ENCODE data around the gene CDCA4. TPM values are rescaled to one million over a fixed set of nuclear protein-coding genes. Genes with fewer than 3 reads are reported as not detected.

CDCA4 gene
- total RNA-seq, 2 experiments from 2014 or later, result 17.7 to 18.8 TPM

DNA sequence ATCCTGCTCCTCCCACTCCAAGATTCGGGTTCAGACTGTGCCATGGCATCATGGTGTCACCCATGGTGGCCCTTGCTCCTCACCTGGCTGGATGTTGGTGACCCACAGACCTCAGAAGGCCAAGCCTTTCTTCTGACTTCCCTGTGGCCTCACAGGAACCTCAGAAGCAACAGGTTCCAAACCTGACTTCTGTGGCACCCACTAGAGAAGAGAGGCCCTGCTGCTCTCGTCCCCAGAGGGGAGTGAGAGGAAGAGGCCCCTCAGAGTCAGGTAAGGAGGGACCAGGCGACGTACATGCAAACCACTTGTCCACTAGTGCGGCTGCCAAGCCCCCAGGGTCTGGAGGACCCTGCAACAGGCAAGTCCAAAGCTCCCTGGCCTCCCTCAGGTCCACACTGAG is 24.9 kb downstream of the CDCA4 start:
- DNase-seq (no peak), ATAC-seq (ENCODE audit: poor library complexity) (no peak)
- Histone ChIP-seq H3K27ac (ENCODE audit: low read depth in 1 of 2, low read length in 2 of 2) (no peak overlapping the region), H3K9me3 (ENCODE audit: control insufficient read depth in 1 of 2, insufficient read depth in 1 of 2, low read length in 2 of 2) (no peaks in the 10 kb centered on the region), H3K27me3 (ENCODE audit: control insufficient read depth in 1 of 2, insufficient read depth in 2 of 2, low read length in 2 of 2) (no peaks in the 10 kb centered on the region), H3K36me3 (ENCODE audit: insufficient read depth, low read length) (no peaks in the 10 kb centered on the region), H3K4me3 (ENCODE audit: low read length) (no peak overlapping the region), H3K4me1 (ENCODE audit: insufficient read depth, low read length) (no peaks in the 10 kb centered on the region)
- Mint-ChIP-seq H3K9me3 (no peaks in the 10 kb centered on the region), H3K4me1 (ENCODE audit: low read depth) (no peaks in the 10 kb centered on the region), H3K27ac (no peak overlapping the region), H3K36me3 (ENCODE audit: low read depth) (no peaks in the 10 kb centered on the region), H3K4me3 (no peak overlapping the region), H3K27me3 (no peaks in the 10 kb centered on the region)
- ChIA-PET CTCF (no interaction called here), POLR2A (no interaction called here)
- TF ChIP-seq, protein P1, sequence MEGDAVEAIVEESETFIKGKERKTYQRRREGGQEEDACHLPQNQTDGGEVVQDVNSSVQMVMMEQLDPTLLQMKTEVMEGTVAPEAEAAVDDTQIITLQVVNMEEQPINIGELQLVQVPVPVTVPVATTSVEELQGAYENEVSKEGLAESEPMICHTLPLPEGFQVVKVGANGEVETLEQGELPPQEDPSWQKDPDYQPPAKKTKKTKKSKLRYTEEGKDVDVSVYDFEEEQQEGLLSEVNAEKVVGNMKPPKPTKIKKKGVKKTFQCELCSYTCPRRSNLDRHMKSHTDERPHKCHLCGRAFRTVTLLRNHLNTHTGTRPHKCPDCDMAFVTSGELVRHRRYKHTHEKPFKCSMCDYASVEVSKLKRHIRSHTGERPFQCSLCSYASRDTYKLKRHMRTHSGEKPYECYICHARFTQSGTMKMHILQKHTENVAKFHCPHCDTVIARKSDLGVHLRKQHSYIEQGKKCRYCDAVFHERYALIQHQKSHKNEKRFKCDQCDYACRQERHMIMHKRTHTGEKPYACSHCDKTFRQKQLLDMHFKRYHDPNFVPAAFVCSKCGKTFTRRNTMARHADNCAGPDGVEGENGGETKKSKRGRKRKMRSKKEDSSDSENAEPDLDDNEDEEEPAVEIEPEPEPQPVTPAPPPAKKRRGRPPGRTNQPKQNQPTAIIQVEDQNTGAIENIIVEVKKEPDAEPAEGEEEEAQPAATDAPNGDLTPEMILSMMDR (IDR thresholded peaks at IDR 0.05), result no peak
- intact Hi-C loops (cut with DNase I, micrococcal nuclease), result no loop called here

GRCh38 chr14:104994978-104995377 is 25.9 kb downstream of the CDCA4 start:
- no peaks in the 10 kb centered on the region for H3K27me3 Mint-ChIP-seq
- Histone ChIP-seq H3K36me3 (ENCODE audit: insufficient read depth, low read length) (no peaks in the 10 kb centered on the region), H3K27ac (ENCODE audit: low read depth in 1 of 2, low read length in 2 of 2) (no peak overlapping the region), H3K4me1 (ENCODE audit: insufficient read depth, low read length) (no peaks in the 10 kb centered on the region), H3K27me3 (ENCODE audit: control insufficient read depth in 1 of 2, insufficient read depth in 2 of 2, low read length in 2 of 2) (no peaks in the 10 kb centered on the region), H3K9me3 (ENCODE audit: control insufficient read depth in 1 of 2, insufficient read depth in 1 of 2, low read length in 2 of 2) (no peaks in the 10 kb centered on the region), H3K4me3 (ENCODE audit: low read length) (no peak overlapping the region)
- TF ChIP-seq, protein P1 (IDR thresholded peaks at IDR 0.05), result no peak
- DNase-seq (no peak), ATAC-seq (ENCODE audit: poor library complexity) (no peak)
- no peaks in the 10 kb centered on the region for H3K9me3 Mint-ChIP-seq
- ChIA-PET POLR2A (no interaction called here), CTCF (no interaction called here)
- H3K4me1 Mint-ChIP-seq (ENCODE audit: low read depth), result no peaks in the 10 kb centered on the region
- no peak overlapping the region for H3K27ac Mint-ChIP-seq
- H3K36me3 Mint-ChIP-seq (ENCODE audit: low read depth), result no peaks in the 10 kb centered on the region
- intact Hi-C loops (cut with DNase I, micrococcal nuclease), result no loop called here
- no peak overlapping the region for H3K4me3 Mint-ChIP-seq

DNA sequence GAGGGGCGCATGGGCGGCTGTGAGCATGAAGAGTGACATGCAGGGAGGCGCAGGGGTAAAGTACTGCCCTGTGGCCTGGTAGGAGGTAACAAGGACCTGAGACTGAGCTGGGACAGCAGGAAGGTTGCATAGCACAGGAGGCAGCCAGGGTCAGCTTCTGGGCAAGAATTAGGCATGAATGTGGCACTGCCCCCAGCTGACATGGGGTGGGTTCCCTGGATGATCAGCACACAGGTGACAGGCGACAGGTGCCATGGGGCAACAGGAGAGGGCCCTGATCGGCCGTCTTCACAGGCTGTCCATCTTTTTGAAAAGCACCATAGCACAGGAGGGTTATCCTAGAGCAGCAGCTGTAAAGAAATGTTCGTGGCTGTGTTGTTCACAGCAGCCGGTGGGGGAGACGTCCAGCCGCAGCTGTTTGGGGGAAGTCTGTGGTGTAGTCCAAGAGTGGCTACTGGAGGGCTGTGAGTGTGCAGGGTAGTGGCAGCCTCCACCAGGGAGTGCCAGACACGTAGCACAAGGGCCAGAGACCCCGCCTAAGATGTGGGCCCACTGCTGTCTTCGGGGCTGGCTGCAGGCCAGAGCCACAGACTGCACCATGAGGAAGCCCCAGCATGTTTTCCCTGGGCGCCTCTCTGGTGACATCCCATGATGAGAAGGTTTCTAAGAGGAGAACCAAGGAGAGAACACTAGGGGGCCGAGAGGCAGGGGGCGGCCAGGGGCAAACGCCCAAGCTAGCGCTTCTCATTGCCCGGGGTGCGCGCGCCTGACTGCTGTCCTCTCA is 26.9 kb downstream of the CDCA4 start:
- TF ChIP-seq, protein P1 (IDR thresholded peaks at IDR 0.05), result no peak
- H3K27ac Mint-ChIP-seq, result no peak overlapping the region
- H3K4me3 Mint-ChIP-seq, result no peak overlapping the region
- Histone ChIP-seq H3K27me3 (ENCODE audit: control insufficient read depth in 1 of 2, insufficient read depth in 2 of 2, low read length in 2 of 2) (no peaks in the 10 kb centered on the region), H3K4me3 (ENCODE audit: low read length) (no peak overlapping the region), H3K9me3 (ENCODE audit: control insufficient read depth in 1 of 2, insufficient read depth in 1 of 2, low read length in 2 of 2) (no peaks in the 10 kb centered on the region), H3K27ac (ENCODE audit: low read depth in 1 of 2, low read length in 2 of 2) (no peak overlapping the region), H3K4me1 (ENCODE audit: insufficient read depth, low read length) (no peaks in the 10 kb centered on the region), H3K36me3 (ENCODE audit: insufficient read depth, low read length) (no peaks in the 10 kb centered on the region)
- no peak for ATAC-seq (ENCODE audit: poor library complexity)
- no peaks in the 10 kb centered on the region for H3K36me3 Mint-ChIP-seq (ENCODE audit: low read depth)
- no peaks in the 10 kb centered on the region for H3K9me3 Mint-ChIP-seq
- POLR2A ChIA-PET, result interaction anchor here (0.8 kb wide), 1 partner anchor 27 kb away, joined by 3 read pairs; the partner anchor contains the start of gene CDCA4
- intact Hi-C loops (cut with DNase I, micrococcal nuclease), result no loop called here
- no peak for DNase-seq
- H3K4me1 Mint-ChIP-seq (ENCODE audit: low read depth), result no peaks in the 10 kb centered on the region
- CTCF ChIA-PET, result no interaction called here
- H3K27me3 Mint-ChIP-seq, result no peaks in the 10 kb centered on the region
